Cardiac septum (tissue), 1 donor: Measurements from ENCODE around the gene HSPA9. TPM values are rescaled to one million over a fixed set of nuclear protein-coding genes. Genes with fewer than 3 reads are reported as not detected.

ENCODE experiments used
- DNase-seq: peaks from one replicate; pipeline ENCODE4 v3.0.0-alpha.2; 2020; ENCODE audit warnings: low spot score
- intact Hi-C: fragments of 100-400 bp; cut with DNase I; formaldehyde crosslinking; loops from one replicate; pipeline ENCODE4 v1.14.0; 2022
- total RNA-seq: library from RNA; stranded (reverse); fragmentation: NEBNext Ultra II Directional; extraction: Animal tissue kit (Norgen Biotek cat#: 25700); gene quantifications from one replicate; pipeline ENCODE4 v1.2.1, GENCODE V29; 2021
- donor health status: DM: no; HTN: no; CAD: no.

The HSPA9 gene
- total RNA-seq, 1 donor from 2014 or later = 274 TPM

- intact Hi-C loops = loop anchor here (5.0 kb wide), 1 partner anchor 50 kb away; no protein-coding TSS in a partner anchor
- DNase-seq = peak; percentile 76
Observed at GRCh38 chr5:138542180-138542955, 32.8 kb downstream of the HSPA9 start.

- intact Hi-C loops = loop anchor here (5.0 kb wide), 1 partner anchor 49 kb away; no protein-coding TSS in a partner anchor
Observed at GRCh38 chr5:138541511-138542179, 33.6 kb downstream of the HSPA9 start.

GRCh38 chr5:138539791-138540190, 35.4 kb downstream of the HSPA9 start:
- intact Hi-C loops = loop anchor here (5.0 kb wide), 1 partner anchor 47 kb away; no protein-coding TSS in a partner anchor
- DNase-seq = no peak

More at GRCh38 chr5:138541511-138542179, 33.6 kb downstream of the HSPA9 start:
- no peak for DNase-seq

- DNase-seq = no peak
- intact Hi-C loops = no loop called here
Observed at GRCh38 chr5:138538943-138539627, 36.1 kb downstream of the HSPA9 start.

GRCh38 chr5:138536665-138537315, 38.4 kb downstream of the HSPA9 start:
- intact Hi-C loops = no loop called here
- DNase-seq = no peak

- intact Hi-C loops = no loop called here
- DNase-seq = no peak
Observed at GRCh38 chr5:138536215-138536614, 39.0 kb downstream of the HSPA9 start.

GRCh38 chr5:138533973-138534941, 40.9 kb downstream of the HSPA9 start:
- DNase-seq = no peak
- intact Hi-C loops = no loop called here

GRCh38 chr5:138529812-138530211, 45.4 kb downstream of the HSPA9 start:
- no peak for DNase-seq

GRCh38 chr5:138528744-138529469, 46.3 kb downstream of the HSPA9 start:
- intact Hi-C loops = no loop called here
- DNase-seq = no peak

More at GRCh38 chr5:138529812-138530211, 45.4 kb downstream of the HSPA9 start:
- intact Hi-C loops = no loop called here

GRCh38 chr5:138528208-138528607, 47.0 kb downstream of the HSPA9 start:
- intact Hi-C loops = no loop called here
- DNase-seq = no peak

GRCh38 chr5:138527170-138527569, 48.0 kb downstream of the HSPA9 start:
- intact Hi-C loops = no loop called here
- no peak for DNase-seq

GRCh38 chr5:138523406-138523805, 51.8 kb downstream of the HSPA9 start:
- intact Hi-C loops = no loop called here
- no peak for DNase-seq

GRCh38 chr5:138520971-138521370, 54.2 kb downstream of the HSPA9 start:
- DNase-seq = no peak
- intact Hi-C loops = no loop called here

GRCh38 chr5:138517437-138517836, 57.8 kb downstream of the HSPA9 start:
- intact Hi-C loops = no loop called here
- DNase-seq = no peak

- intact Hi-C loops = no loop called here
- no peak for DNase-seq
Observed at GRCh38 chr5:138515556-138516245, 59.5 kb downstream of the HSPA9 start.

- intact Hi-C loops = no loop called here
Observed at GRCh38 chr5:138514021-138514420, 61.2 kb downstream of the HSPA9 start.

GRCh38 chr5:138508958-138509357, 66.2 kb downstream of the HSPA9 start:
- DNase-seq = no peak
- intact Hi-C loops = no loop called here

More at GRCh38 chr5:138514021-138514420, 61.2 kb downstream of the HSPA9 start:
- DNase-seq = no peak
